Activated CD8-positive, alpha-beta memory T cell treated with anti-CD3 and anti-CD28 coated beads for 1 hour (primary cell): ENCODE measurements around the gene SKI.

ENCODE experiments used
- DNase-seq, 2 donors: peaks; one replicate each; pipeline ENCODE4 v3.0.0-alpha.2; 2020; ENCODE audit warnings: low read depth in 1 of 2; ENCODE audit errors: extremely low read depth in 1 of 2

SKI gene

DNA sequence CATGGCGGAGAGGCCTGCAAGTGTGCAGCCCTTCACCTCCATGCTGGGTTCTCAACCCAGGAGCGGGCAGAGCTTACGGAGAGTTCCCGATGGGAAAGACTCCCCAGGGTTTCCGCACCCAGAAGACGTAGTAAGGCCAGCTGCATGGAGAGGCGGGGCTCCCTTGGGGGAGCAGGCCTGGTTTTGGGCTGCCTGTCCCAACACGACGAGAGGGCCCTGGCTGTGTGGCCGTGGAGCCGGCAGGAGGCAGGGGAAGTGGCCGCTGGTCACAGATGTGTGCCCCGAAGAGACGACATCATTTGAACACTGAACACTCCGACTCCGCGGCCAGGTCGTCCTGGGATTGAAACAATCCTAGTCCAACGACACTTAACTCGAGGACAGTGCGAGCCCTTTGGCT is 106.2 kb downstream of the SKI start:
- no peak for DNase-seq

DNA sequence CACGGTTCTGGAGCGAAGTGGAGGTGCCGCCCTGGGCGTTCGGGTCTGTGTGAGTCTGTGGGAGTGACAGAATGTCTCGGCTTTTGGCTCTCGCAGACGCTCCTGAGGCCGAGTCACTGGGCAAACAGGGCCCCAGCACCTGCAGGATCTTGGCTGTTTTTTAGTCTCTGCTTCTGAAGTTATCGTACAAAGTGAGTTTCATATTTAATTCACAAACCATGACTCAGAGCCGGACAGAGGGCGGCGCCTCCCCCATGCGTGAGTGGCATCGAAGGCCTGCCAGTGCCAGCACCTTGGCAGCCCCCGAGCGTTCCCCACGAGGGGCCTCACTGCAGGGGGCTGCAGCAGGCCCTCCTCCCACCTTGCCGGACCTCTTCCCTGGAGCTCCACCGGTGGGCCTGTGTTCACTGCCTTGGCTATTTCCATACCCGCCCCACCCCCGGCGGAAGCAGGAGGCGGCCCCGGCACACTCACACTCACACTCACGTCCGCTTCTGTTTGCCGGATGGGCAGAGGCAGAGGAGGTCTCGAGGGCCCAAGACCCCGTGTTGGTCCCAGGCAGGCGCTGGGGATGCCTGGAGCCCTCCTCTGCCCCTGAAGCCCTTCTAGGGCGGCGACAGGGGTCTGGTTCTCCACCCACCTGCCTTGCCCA is 106.9 kb downstream of the SKI start:
- DNase-seq, result no peak

DNA sequence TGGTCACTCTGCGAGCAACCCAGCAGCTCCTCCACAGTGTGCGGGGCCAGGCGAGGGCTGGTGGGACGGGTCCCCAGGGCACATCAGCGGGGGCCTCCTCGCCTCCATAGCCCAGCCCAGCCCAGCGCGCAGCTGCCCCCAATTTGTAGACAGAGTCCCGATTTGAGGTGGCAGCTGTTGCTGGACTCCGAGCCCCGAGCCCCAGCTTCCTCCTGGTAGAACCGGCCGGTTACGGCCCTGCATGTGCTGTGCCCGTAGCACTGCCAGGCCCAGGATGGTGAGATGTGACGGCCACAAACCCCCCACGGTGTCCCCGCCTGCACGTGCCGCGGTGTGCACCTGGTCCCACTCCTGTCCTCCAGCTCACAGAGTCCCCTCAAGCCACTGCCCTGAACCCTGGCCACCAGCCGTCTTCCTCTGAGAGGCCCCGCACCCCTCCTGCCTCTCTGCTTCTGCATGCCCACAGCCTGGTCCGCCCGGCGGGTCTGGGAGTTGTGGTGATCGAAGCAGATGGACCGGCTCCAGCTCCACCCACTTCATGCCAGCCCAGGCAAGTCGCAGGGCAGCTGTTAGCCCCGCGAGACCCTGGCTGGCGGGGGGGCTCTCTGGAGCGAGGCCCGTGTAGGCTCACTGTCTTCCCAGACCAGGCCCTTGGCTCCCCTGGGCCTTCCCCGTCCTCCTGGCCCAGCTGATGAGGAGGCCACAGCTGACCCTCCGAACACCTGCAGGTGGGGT is 107.8 kb downstream of the SKI start:
- no peak for DNase-seq

DNA sequence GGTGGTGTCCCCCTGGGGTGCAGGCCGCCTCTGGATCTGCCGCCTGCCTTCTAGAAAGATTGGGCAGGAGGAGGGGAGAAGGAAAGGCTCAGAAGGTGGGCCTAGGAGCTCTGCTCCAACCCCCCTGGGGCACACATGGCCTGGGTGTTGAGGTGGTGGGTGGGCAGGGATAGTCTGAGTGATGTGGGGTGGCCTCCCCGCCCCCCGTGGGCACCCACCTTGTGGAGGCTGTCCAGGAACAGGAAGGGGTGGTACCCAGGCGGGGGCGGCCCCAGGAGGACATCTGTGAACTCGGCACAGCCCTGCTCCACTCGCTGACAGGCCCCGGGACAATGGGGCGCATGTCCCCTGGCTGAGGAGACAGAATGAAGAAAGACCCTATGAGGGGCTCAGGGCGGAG is 108.4 kb downstream of the SKI start:
- DNase-seq, result no peak

DNA sequence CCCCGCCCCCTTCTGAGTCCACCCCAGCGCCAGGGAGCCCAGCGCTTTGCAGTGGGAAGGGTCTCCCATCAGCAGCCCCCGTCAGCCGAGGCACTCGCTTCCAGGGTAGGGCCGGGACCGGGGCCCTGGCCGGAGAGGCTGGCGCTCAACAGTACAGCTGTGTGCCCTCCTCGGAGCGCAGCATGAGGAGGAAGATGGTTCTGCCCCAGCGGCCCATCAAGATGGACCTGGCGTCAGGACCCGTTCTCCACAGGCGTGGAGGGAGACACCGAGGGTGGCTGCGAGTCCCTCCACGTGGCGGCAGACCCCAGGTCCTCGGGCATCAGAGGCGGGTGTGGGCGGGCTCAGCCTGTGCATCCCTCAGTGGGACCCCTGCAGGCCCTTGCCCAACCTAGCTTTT is 109.0 kb downstream of the SKI start:
- no peak for DNase-seq

DNA sequence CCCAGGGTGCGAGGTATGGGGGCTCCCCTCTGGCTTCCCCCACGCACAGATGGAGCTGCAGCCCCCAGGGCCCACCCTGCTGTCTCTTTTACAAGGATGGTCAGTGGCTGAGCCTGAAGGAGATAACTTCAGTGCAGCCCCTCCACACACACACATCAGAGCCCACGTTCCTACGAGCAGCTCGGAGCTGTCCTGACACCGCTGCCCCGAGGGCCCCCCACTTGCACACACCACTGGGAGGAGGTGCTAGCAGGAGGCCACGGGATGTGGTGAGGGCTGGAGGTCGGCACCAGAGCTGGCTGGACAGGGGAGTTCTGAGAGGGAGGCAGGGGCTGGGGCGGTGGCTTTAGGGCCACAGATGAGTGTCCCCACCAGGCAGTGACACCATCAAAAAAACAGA is 109.4 kb downstream of the SKI start:
- no peak for DNase-seq

DNA sequence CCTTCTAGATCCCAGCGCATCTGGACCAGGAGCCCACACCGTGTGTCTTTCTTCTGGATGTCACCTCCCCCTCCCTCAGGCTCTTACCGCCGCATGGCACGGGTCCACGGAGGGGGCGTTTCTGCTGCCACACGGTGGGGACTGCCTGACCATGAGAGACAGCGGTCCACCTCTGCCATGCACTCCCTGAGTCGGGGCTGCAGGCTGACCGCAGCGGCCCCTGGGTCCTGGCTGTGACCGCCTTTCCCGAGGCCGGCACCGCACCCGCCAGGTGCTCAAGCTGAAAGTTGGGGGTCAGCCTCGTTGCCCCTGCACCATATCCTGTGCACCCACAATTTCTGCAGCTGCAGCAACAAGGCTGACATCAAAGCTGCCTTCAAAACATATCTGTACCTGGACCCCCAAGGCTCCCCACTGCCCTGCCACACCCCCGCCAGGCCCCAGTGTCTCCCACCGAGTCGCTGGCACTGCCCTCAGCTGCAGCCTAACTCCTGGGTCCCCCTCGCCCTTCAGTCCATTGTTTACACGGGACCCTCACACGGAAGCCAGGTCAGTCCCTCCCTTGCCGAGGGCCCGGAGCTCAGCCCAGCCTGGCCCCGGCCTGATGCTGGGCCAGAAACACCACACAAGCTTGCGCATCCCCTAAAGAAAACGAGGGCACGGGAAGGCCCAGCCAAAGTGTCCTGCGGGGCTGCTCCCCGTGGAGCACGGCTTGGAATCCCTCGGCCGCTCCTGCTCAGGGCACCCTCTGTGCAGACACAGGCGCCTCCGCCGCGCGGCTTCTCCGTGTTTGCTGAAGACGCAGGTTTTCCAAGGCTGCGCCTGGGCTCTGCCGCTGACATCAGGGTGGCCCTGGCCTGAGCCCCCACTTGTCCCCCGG is 111.3 kb downstream of the SKI start:
- no peak for DNase-seq

DNA sequence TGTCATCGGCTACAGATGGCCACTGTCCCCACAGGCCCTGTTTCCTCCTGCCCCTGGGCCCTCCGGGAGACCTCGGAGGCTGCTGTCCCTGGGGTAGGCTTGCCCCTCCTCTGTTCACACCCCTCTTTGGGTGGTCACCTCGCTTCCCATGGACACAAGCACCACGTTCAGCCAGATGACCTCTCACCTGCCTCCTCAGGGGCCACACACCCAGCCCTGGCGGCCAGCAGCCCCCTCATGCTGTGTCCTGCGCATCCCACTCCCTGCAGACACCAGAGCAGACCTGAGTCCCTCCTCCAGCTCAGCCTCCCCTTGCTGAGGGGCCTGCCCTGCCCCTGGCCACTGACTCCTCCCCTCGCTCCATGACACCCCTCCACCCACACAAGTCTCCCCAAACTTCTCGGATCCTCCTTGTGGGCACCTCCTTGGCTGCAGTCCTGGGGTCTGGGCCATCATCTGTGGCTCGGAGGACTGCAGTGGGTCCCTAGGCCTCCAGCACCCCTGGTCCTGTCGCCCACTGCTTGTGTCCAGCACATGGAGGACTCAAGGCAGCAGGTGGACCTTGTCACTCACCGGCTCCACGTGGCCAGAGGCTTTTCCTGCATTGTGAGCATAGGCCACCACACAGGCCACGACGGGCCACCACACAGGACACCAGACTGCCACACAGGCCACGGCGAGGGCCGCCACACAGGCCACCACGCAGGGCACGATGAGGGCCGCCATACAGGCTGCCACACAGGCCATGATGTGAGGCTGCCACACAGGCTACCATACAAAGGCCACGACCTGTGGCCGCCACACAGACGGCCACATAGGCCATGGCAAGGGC is 112.2 kb downstream of the SKI start:
- DNase-seq, result no peak

DNA sequence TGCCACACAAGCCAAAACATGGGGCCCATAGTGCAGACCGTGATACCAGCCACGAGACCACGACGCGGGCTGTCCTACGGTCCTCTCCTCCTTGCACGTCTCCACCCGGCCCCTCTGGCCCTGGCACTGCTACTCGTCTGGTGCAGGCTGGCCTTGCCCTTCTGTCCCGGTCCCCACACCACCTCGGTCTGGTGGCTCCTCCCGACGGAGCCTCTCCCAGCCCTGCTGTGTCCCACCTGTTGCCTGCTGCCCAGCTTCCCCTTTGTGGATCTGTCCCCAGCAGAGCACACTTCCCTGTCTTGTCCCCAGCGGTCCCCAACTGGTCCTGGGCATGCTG is 112.8 kb downstream of the SKI start:
- no peak for DNase-seq

DNA sequence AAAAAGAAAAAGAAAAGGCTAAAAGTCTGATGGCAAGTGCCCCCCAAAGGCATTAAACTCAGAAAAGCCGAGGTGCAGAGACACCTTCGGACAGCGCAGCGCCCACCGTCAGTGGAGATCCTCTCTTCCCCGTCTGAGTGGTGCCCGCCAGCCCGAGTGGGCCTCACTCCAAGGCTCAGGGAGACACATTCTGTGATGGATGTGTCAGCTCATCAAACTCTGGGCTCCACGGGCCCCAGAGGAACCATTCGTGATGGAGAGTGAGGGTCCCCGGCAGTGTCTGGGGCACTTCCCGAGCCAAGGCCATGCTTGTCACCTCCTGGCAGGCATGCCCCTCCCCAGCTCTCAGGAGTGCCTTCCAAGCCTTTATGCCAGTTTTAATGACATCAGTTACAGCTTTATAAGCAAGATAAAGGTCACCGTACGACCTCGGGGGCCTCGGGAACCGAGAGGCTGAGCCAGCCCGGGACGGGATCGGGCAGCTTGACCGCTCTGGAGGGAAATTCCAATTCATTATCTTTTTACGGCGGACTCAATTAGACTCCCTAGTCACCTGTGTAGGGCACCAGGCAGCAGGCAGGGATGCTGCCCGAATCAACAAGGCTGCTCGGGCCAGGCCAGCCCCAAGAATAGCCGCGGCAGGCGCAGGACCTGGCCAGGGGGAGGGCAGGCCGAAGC is 113.7 kb downstream of the SKI start:
- no peak for DNase-seq

DNA sequence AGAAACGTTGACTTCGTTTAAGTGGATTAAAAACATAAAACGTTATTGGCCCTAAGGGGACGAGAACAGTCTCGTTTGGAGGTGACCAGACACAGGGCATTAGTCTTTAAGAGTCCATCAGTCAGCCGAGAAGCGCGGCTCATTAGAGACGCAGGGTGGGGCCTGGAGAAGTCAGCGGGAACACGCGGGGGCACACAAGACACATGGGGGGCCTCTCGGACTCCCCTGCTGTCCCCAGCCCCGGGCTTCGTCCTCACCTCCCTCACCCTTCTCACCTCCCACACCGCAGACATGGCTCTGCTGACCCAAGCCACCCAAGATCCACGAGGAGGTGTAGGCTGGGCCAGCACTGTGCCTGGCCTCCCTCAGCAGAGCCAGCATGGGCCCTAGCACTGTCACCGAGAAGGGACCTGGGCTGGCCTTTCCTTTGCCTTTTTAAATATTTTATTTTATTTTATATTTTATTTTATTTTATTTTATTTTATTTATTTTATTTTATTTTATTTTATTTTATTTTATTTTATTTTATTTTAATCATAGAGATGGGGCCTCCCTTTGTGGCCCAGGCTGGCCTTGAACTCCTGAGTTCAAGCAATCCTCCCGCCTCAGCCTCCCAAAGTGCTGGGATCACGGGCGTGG is 114.4 kb downstream of the SKI start:
- no peak for DNase-seq

DNA sequence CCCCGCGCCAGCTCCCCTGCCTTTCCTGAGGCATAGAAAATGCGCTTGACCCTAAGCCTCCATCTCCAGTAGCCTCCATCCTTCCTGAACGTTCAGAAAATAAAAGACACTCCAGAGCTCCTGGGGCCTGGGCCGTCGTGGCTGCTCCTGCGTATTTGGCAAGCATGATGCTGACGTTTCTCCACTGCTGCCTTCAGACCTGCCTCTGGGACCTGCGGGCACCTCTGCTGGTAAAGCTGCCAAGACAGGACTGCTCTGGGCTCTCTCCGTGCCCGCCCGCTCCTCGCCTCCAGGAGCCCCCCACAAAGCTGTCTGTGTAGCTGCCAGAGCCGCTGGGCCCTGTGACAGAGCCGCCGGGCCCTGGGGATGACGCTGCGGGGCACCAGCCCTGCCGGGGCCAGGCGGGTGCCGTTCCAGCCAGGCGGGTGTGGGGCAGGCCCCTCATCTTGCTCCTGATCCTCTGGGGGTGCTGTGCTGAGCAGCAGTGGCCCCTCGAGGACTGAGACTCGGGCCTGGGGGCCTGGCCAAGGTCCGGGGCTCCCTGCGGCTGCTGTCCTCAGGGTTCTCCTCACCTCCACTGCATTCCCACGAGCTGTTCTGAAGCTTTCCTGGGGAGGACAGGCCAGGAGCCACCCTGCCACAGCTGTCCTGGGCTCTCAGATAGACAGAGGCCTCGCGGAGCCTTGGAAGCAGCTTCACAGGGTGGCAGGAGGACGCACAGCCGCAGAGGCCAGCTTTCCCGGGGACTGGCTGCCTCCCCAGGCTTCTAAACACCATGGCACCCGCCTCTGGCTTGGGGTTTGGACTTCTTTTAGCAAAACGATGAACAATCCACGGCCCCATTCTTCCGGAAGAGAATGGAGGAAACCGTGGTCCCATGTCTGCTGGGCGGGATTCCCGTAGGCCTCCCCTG is 115.2 kb downstream of the SKI start:
- DNase-seq, result no peak

DNA sequence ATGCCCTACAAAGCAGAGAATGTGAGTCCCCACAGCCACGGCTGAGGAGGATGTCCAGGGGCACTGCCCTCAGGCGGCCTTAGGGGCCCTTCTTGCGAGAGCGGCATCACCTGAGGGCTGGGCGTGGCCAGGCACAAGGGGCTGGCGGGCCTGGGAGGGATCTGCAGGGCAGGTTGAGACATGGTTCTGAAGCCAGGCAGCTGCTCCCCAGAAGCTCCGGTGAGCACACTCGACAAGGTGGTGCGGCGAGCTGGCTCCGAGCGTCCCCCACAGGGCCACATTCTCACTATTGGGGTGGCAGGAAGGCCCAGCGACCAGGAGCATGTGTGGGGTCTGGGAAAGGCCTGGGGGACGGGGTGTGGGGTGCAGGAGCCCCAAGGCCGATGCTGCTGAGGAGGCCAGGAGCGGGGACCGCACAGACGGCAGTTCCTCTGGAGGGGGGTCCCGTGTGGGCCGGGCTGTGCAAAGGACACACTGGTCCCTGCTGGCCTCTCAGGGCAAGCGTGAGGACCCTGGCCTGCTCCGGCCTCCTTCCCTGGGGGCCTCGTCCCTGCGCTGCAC is 116.1 kb downstream of the SKI start:
- no peak for DNase-seq

DNA sequence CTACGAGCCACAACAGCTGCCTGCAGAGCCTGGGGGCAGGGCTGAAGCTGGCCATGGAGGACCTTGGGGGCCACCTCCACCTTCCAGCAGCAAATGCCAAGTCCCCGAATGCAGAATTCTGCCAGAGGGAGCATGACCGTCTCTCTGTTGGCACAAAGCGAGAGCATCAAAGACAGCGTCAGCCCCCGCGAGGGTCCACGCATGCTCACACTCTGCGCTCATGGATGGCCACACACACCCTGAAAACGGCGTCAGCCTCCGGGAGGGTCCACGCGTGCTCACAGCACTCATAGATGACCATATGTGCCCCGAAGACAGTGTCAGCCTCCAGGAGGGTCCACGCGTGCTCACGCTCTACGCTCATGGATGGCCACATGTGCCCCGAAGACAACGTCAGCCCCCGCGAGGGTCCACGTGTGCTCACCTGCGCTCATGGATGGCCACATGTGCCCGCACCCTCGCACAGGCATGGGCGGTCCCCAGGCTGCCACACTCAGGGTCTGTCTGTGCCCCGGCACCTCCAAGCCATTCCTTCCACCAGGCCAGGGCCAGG is 116.7 kb downstream of the SKI start:
- no peak for DNase-seq

DNA sequence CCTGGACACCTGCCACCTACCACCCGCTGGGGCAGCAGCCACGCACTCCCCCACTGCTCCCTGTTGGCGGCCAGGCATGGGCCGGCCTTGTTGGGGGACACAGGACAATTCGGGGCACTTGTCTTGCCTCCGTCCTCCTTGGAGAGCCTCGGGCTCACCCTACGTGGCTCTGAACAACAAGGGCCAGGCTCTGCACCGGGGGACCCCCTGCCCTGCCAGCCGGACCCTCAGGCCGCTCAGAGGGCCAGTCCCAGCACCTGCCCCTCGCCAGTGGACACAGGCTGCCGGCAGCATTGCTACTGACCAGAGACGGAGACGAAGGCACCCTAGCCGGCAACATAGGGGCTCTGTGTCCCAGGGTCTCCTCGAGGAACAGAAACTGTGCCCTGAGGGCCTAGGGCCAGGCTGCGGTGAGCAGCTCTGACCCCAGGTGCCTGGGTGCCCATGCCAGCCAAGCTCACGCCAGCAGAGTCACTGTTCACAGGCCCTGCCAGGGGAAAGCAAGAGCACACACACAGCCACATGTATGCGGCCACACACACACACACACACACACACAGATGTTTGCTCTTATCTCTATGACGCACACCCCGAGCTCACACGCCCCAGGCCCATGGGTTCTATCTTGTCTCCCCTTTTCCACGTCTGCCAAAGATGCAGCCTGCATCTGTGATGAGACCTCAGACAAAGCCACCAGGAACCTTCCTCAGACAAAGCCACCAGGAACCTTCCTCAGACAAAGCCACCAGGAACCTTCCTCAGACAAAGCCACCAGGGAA is 117.4 kb downstream of the SKI start:
- DNase-seq, result no peak

DNA sequence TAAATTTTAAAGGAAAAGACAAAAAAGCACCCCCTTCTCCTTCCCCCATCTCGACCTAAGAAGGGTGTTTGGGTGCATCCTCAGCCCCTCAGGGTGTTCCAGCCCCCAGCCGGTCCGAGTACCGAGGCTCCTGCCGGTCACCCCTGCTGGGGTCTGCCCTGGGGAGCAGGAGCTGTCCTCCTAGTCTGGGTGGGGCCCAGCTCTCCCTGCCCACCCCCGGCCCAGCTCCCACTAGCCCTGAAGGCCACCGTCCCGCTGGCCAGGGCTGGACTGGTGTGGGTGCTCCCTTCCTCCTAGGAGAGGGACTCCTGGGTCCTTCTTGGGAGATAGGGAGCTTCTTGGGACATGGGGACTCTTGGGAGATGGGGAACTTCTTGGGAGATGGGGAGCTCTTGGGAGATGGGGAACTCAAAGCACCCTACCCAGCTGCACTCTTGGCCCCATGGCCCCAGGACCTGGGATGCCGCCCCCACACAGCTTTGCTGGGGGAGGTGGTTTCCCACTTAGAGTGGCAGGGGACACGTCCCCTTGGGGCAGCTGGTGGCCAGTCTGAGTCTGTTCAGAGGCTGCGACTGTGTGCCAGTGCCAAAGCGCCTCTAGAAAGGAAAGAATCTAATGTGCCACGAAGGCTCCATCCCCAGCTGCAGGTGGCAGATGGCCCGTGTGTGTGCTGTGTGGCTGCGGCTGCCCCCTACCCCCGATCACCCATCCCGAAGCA is 118.7 kb downstream of the SKI start:
- DNase-seq, result no peak

DNA sequence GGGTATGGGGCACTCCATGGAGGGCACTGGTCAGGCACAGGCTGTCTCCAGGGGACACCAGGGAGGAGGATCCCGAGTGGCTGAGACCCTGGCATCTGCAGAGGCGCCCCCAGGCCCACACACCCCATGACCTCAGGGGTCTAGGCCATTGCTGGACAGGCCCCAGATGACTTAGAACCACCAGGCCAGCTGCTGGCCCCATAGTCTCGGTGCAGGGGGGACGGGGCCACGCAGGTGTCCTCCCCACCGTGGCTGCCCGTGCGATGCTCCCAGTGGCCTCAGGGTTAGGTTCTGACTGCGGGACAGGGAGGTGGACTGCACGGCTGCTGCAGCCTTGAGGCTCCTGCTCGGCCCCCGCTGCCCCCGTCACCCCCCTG is 119.3 kb downstream of the SKI start:
- DNase-seq, result no peak
